ENCODE results near the gene TRPC4AP. TPM values are rescaled to one million over a fixed set of nuclear protein-coding genes. Genes with fewer than 3 reads are reported as not detected.

The TRPC4AP gene
- polyA plus RNA-seq, 4 donors: 32.4 to 52.7 (median 42.2) TPM

DNA sequence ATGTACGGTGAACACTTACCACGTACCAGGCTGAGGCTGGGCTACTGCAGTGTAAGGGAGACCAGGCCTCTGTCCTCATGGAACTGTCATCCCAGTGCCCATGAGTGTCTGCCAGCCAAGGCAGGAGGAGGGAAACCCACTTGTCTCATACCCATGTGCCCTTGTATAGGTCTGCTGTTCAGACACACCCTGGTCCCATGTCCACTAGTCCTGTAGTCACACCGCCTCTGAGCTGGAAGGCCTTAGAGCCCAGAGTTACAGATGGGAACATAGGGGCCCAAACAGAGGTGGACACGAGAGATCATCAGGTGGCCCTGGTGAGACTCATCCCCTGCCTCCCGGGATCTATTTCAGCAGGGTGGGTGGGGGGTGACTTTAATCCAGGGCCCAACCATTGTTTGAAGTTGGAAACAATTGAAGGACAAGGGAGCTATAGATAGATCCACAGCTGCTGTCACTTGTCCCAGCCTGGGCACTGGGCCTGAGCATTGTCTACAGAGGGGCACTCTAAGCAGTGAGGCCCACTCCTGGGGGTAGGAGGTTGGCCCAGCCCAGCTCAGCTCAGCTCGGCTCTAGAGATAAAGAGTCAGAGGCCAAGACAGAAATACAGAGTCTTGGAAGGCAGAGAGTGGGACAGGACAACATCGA, 122.3 kb downstream of the TRPC4AP start:
- H3K4me1 ChIP-seq (ENCODE audit: control insufficient read depth in 3 of 3, insufficient read depth in 2 of 3, low read depth in 1 of 3, low read length in 2 of 3): no peaks in the 10 kb centered on the region
- H3K27ac ChIP-seq (ENCODE audit: low read depth in 1 of 3, low read length in 2 of 3): no peak overlapping the region
- DNase-seq (no peak), FAIRE-seq (no peak)
- WGBS, 3 donors: 91 to 96% (median 95%) methylated on average over 7 of the region's 7 CpGs
- no peaks in the 10 kb centered on the region for H3K9me3 ChIP-seq (ENCODE audit: control insufficient read depth in 2 of 2, insufficient read depth in 1 of 2, low read depth in 1 of 2, low read length in 1 of 2)
- no peaks in the 10 kb centered on the region for H3K36me3 ChIP-seq (ENCODE audit: control insufficient read depth in 3 of 3, insufficient read depth in 2 of 3, low read depth in 1 of 3, low read length in 3 of 3)
- H3K4me3 ChIP-seq (ENCODE audit: low read depth in 1 of 3, low read length in 3 of 3): no peak overlapping the region
- peaks cover 0 to 46% (median 0%) of the 10 kb centered on the region in 3 donors for H3K27me3 ChIP-seq (ENCODE audit: control insufficient read depth in 3 of 3, insufficient read depth in 3 of 3, low read length in 3 of 3)

DNA sequence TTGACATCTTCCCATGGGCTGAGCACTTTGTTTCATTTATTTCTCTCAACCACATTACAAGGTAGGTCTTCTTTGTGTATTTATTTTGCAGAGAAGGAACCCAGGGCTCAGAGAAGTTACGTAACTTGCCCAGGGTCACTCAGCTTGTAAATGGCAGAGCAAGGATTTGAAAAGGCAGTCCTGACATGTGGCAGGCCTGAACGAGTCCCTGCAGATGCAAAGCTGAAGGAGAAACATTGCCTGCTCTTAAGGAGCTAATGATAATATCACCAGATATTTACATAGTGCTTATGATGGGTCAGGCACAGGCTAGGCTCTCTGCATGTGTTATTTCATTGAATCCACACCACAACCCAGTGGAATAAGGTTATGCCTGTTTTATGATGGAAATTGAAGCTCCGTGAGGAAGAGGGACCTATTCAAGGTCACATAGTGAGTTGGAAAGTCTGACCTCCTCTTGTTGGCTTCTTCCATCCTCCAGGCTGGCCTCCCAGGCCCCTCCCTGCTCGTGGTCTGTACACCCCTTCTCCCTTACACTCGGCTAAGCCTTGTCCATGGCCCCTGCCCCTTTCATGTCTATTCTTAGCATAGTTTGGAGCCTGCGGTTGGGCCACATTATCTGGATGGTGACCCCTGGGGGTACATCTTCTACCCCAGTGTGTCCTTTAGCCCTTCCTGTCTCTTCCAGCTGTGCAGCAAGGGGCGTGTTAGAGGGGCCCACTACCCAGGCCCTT, 124.4 kb downstream of the TRPC4AP start:
- Histone ChIP-seq H3K36me3 (ENCODE audit: control insufficient read depth in 3 of 3, insufficient read depth in 2 of 3, low read depth in 1 of 3, low read length in 3 of 3) (no peaks in the 10 kb centered on the region), H3K9me3 (ENCODE audit: control insufficient read depth in 2 of 2, insufficient read depth in 1 of 2, low read depth in 1 of 2, low read length in 1 of 2) (no peaks in the 10 kb centered on the region), H3K27ac (ENCODE audit: low read depth in 1 of 3, low read length in 2 of 3) (no peak overlapping the region), H3K27me3 (ENCODE audit: control insufficient read depth in 3 of 3, insufficient read depth in 3 of 3, low read length in 3 of 3) (peaks cover 0 to 49% (median 0%) of the 10 kb centered on the region in 3 donors), H3K4me3 (ENCODE audit: low read depth in 1 of 3, low read length in 3 of 3) (no peak overlapping the region), H3K4me1 (ENCODE audit: control insufficient read depth in 3 of 3, insufficient read depth in 2 of 3, low read depth in 1 of 3, low read length in 2 of 3) (no peaks in the 10 kb centered on the region)
- WGBS, 3 donors: 83 to 88% (median 84%) methylated on average over 7 of the region's 7 CpGs
- no peak for DNase-seq
- FAIRE-seq: no peak

DNA sequence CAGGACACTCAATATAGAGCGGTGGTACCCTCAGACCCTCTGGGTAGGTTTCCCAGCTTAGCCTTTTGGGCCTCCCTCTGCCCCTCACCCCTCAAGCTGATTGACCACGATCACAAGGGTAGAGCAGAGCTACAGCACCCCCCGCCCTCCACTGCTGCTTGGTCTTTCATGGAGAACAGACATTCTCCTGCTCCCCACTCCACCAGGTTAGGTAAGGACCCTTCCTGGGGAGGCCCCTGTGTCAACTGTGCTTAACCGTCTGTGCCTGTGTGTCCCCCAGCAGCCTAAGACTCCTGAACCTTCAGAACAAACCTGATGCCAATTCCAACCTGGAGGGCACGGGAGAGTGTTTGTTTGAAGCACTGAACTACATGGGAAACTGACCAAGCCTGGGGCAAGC, 125.2 kb downstream of the TRPC4AP start:
- H3K27me3 ChIP-seq (ENCODE audit: control insufficient read depth in 3 of 3, insufficient read depth in 3 of 3, low read length in 3 of 3): peaks cover 0 to 53% (median 0%) of the 10 kb centered on the region in 3 donors
- no peak overlapping the region for H3K27ac ChIP-seq (ENCODE audit: low read depth in 1 of 3, low read length in 2 of 3)
- no peak overlapping the region for H3K4me3 ChIP-seq (ENCODE audit: low read depth in 1 of 3, low read length in 3 of 3)
- FAIRE-seq (no peak), DNase-seq (no peak)
- no peaks in the 10 kb centered on the region for H3K36me3 ChIP-seq (ENCODE audit: control insufficient read depth in 3 of 3, insufficient read depth in 2 of 3, low read depth in 1 of 3, low read length in 3 of 3)
- no peaks in the 10 kb centered on the region for H3K9me3 ChIP-seq (ENCODE audit: control insufficient read depth in 2 of 2, insufficient read depth in 1 of 2, low read depth in 1 of 2, low read length in 1 of 2)
- H3K4me1 ChIP-seq (ENCODE audit: control insufficient read depth in 3 of 3, insufficient read depth in 2 of 3, low read depth in 1 of 3, low read length in 2 of 3): no peaks in the 10 kb centered on the region
- WGBS, 3 donors: 89 to 94% (median 93%) methylated on average over 5 of the region's 5 CpGs

DNA sequence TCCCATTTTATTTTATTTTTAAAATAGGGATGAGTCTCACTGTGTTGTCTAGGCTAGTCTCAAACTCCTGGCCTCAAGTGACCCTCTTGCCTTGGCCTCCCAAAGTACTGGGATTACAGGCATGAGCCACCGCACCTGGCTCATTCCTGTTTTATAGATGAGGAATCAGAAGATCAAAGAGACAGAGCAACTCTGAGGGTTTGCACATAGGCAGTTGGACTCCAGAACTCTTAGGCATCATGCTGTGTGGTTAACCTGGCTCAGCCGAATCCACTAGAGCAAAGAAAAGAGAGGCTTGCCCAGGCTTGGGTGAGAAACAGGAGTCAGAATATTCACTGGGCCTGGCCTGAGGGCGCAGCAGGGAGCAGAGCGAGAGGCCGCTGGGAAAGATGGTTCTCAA, 127.6 kb downstream of the TRPC4AP start:
- H3K27ac ChIP-seq (ENCODE audit: low read depth in 1 of 3, low read length in 2 of 3): no peak overlapping the region
- no peak for FAIRE-seq
- peaks cover 0 to 50% (median 0%) of the 10 kb centered on the region in 3 donors for H3K27me3 ChIP-seq (ENCODE audit: control insufficient read depth in 3 of 3, insufficient read depth in 3 of 3, low read length in 3 of 3)
- WGBS, 3 donors: 71 to 88% (median 73%) methylated on average over 5 of the region's 5 CpGs
- peaks cover 0 to 3% (median 0%) of the 10 kb centered on the region in 3 donors for H3K4me1 ChIP-seq (ENCODE audit: control insufficient read depth in 3 of 3, insufficient read depth in 2 of 3, low read depth in 1 of 3, low read length in 2 of 3)
- no peaks in the 10 kb centered on the region for H3K36me3 ChIP-seq (ENCODE audit: control insufficient read depth in 3 of 3, insufficient read depth in 2 of 3, low read depth in 1 of 3, low read length in 3 of 3)
- H3K4me3 ChIP-seq (ENCODE audit: low read depth in 1 of 3, low read length in 3 of 3): no peak overlapping the region
- DNase-seq: no peak
- no peaks in the 10 kb centered on the region for H3K9me3 ChIP-seq (ENCODE audit: control insufficient read depth in 2 of 2, insufficient read depth in 1 of 2, low read depth in 1 of 2, low read length in 1 of 2)

DNA sequence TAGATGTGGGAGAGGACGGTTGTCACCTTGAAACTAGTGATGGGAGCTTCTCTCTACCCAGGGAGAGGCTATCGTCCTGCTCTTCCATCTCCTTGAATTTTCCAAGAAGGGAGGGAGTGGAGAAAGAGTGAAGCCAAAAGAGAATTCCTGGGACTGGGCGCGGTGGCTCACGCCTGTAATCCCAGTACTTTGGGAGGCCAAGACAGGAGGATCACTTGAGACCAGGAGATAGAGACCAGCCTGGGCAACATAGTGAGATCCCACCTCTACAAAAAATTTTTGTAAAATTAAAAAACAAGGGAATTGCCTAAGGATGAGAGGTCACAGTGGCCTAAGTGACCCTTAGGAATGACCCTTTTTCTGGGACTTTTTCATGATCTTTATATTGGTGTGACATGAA, 128.1 kb downstream of the TRPC4AP start:
- Histone ChIP-seq H3K4me3 (ENCODE audit: low read depth in 1 of 3, low read length in 3 of 3) (no peak overlapping the region), H3K4me1 (ENCODE audit: control insufficient read depth in 3 of 3, insufficient read depth in 2 of 3, low read depth in 1 of 3, low read length in 2 of 3) (peaks cover 0 to 3% (median 0%) of the 10 kb centered on the region in 3 donors), H3K27me3 (ENCODE audit: control insufficient read depth in 3 of 3, insufficient read depth in 3 of 3, low read length in 3 of 3) (peaks cover 0 to 47% (median 0%) of the 10 kb centered on the region in 3 donors), H3K36me3 (ENCODE audit: control insufficient read depth in 3 of 3, insufficient read depth in 2 of 3, low read depth in 1 of 3, low read length in 3 of 3) (no peaks in the 10 kb centered on the region), H3K9me3 (ENCODE audit: control insufficient read depth in 2 of 2, insufficient read depth in 1 of 2, low read depth in 1 of 2, low read length in 1 of 2) (no peaks in the 10 kb centered on the region), H3K27ac (ENCODE audit: low read depth in 1 of 3, low read length in 2 of 3) (no peak overlapping the region)
- FAIRE-seq (no peak), DNase-seq (no peak)
- WGBS, 3 donors: 89 to 95% (median 89%) methylated on average over 5 of the region's 5 CpGs

DNA sequence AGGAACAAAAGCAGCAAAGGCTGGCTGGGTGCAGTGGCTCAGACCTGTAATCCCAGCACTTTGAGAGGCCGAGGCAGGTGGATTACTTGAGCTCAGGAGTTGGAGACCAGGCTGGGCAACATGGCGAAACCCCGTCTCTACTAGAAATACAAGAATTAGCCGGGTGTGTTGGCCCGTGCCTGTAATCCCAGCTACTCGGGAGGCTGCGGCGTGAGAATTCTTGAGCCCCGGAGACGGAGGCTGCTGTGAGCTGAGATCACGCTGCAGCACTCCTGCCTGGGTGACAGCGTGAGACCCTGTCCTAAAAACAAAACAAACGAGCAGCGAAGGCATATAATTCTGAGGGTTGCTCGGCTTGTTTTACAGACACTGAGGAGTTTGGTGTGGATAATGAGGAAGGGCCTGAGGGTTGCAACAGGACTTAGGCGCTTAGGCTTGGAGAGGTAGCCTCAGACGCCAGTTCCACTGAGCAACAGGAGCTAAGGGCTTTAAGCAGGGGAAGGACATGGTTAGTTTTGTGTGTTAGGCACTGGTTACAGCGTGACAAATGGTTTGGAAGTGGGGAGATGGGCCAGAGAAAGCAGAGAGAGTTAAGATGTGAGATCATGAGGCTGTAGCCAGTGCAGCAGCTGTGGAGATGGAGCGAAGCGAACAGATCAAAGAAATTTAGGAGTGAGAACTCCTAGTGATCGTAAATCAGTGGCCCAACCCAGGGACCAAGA, 135.7 kb downstream of the TRPC4AP start:
- Histone ChIP-seq H3K36me3 (ENCODE audit: control insufficient read depth in 3 of 3, insufficient read depth in 2 of 3, low read depth in 1 of 3, low read length in 3 of 3) (no peaks in the 10 kb centered on the region), H3K27ac (ENCODE audit: low read depth in 1 of 3, low read length in 2 of 3) (no peak overlapping the region), H3K9me3 (ENCODE audit: control insufficient read depth in 2 of 2, insufficient read depth in 1 of 2, low read depth in 1 of 2, low read length in 1 of 2) (no peaks in the 10 kb centered on the region), H3K27me3 (ENCODE audit: control insufficient read depth in 3 of 3, insufficient read depth in 3 of 3, low read length in 3 of 3) (peaks cover 0 to 42% (median 0%) of the 10 kb centered on the region in 3 donors), H3K4me1 (ENCODE audit: control insufficient read depth in 3 of 3, insufficient read depth in 2 of 3, low read depth in 1 of 3, low read length in 2 of 3) (peaks cover 0 to 13% (median 9%) of the 10 kb centered on the region in 3 donors), H3K4me3 (ENCODE audit: low read depth in 1 of 3, low read length in 3 of 3) (no peak overlapping the region)
- WGBS, 3 donors: 91 to 94% (median 93%) methylated on average over 21 of the region's 21 CpGs
- FAIRE-seq (no peak), DNase-seq (no peak)

DNA sequence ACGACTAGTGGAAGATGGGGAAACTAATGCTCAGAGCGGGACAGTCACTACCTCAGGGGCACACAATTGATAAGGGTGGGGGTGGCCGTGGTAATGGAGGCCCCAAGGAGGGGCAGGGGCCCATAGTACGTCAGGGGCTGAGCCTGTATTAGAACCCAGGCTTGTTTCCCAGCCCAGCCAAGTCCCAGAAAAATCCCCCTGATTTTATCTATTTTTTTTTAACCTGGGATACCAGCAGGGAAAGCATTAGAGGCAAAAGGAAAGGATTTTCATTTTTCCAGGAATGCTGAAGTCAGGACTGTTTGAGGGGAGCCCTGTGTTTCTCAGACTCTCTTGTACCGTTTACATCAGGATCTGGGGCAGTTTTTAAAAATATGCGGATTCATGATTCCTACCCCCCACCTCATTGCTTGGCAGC, 136.6 kb downstream of the TRPC4AP start:
- Histone ChIP-seq H3K4me3 (ENCODE audit: low read depth in 1 of 3, low read length in 3 of 3) (peak overlapping the region in 2 of 3 donors; percentile 66 to 87), H3K27me3 (ENCODE audit: control insufficient read depth in 3 of 3, insufficient read depth in 3 of 3, low read length in 3 of 3) (peaks cover 0 to 34% (median 0%) of the 10 kb centered on the region in 3 donors), H3K27ac (ENCODE audit: low read depth in 1 of 3, low read length in 2 of 3) (peak overlapping the region; percentile 4 to 94 (median 76)), H3K36me3 (ENCODE audit: control insufficient read depth in 3 of 3, insufficient read depth in 2 of 3, low read depth in 1 of 3, low read length in 3 of 3) (no peaks in the 10 kb centered on the region), H3K4me1 (ENCODE audit: control insufficient read depth in 3 of 3, insufficient read depth in 2 of 3, low read depth in 1 of 3, low read length in 2 of 3) (peaks cover 0 to 13% (median 9%) of the 10 kb centered on the region in 3 donors), H3K9me3 (ENCODE audit: control insufficient read depth in 2 of 2, insufficient read depth in 1 of 2, low read depth in 1 of 2, low read length in 1 of 2) (no peaks in the 10 kb centered on the region)
- 15 to 16% (median 16%) methylated on average over 6 of the region's 6 CpGs for WGBS, 3 donors
- FAIRE-seq: no peak
- DNase-seq: no peak
